Transverse colon (tissue), 4 donors: ENCODE results near the gene MEGF10. TPM values are rescaled to one million over a fixed set of nuclear protein-coding genes. Genes with fewer than 3 reads are reported as not detected.

Experiments used
- DNase-seq: peaks from one replicate; pipeline ENCODE4 v3.0.0-alpha.2; 2019
- H3K27ac ChIP-seq, 4 donors: fragments of 200-600 bp; sonication (generic); 2 replicates each; pipeline ENCODE4 v1.5.1; 2016 to 2018; ENCODE audit warnings: inconsistent platforms in 4 of 4
- H3K27me3 ChIP-seq: fragments of 200-600 bp; sonication (generic); 2 replicates; pipeline ENCODE4 v1.5.1; 2017; ENCODE audit warnings: inconsistent platforms
- H3K36me3 ChIP-seq, 4 donors: fragments of 200-600 bp; sonication (generic); 2 replicates each; pipeline ENCODE4 v1.5.1; 2017 to 2019; ENCODE audit warnings: inconsistent platforms in 4 of 4
- H3K4me1 ChIP-seq, 4 donors: fragments of 200-600 bp; sonication (generic); 2 replicates each; pipeline ENCODE4 v1.5.1; 2017 to 2020; ENCODE audit warnings: inconsistent platforms in 4 of 4
- H3K4me3 ChIP-seq, 4 donors: fragments of 200-600 bp; sonication (generic); 1 replicate in 1 of 4; 2 replicates in 3 of 4; pipeline versions ENCODE4 v1.5.1 to v1.6.1; 2017 to 2019; ENCODE audit warnings: inconsistent platforms in 4 of 4
- H3K9me3 ChIP-seq, 2 donors: fragments of 200-600 bp; sonication (generic); 2 replicates each; pipeline ENCODE4 v1.5.1; 2017 to 2019; ENCODE audit warnings: inconsistent platforms in 2 of 2
- EP300 ChIP-seq: sonication (generic); formaldehyde crosslinking; IDR thresholded peaks from one replicate; pipeline ENCODE4 v1.6.1; 2017; ENCODE audit warnings: antibody characterized with exemption, low read depth
- POLR2A ChIP-seq: fragments of 450-650 bp; IDR thresholded peaks from one replicate; pipeline ENCODE4 v1.6.1; 2016; ENCODE audit warnings: antibody characterized with exemption, mild to moderate bottlenecking, moderate library complexity
- POLR2AphosphoS5 ChIP-seq, 3 donors: sonication (generic); formaldehyde crosslinking; IDR thresholded peaks; one replicate each; pipeline ENCODE4 v1.6.1; 2016; ENCODE audit warnings: antibody characterized with exemption in 3 of 3
- WGBS, 2 donors: methylation state at CpG; one replicate each; pipeline ENCODE4 v1.1.5; 2018; ENCODE audit warnings: low coverage in 1 of 2; 5-methylcytosine and 5-hydroxymethylcytosine counted together
- in situ Hi-C, 4 donors: fragments of 200-750 bp; cut with MboI; loops; one replicate each; pipeline versions ENCODE4 v1.15.0 to v1.15.1; 2017; ENCODE audit warnings: low sequenced_read_pairs in 3 of 4, low pct_ligation_motif_present in 1 of 4, low pct_unique_long_range_greater_than_20kb in 1 of 4
- intact Hi-C: fragments of 100-400 bp; cut with DNase I; formaldehyde crosslinking; loops from one replicate; pipeline ENCODE4 v1.15.1; 2023; ENCODE audit warnings: low total_unique reads
- total RNA-seq, 4 donors: library from RNA; depleted of rRNA; stranded (reverse); fragments of >200 nt; gene quantifications; one replicate each; pipeline ENCODE4 v1.1.0, GENCODE V29; 2016
- TF ChIP-seq, protein P1 (sequence below), 5 experiments: fragments of 200-600 bp in 3 of 5; fragments of 450-650 bp in 2 of 5; sonication (generic) in 3 of 5; IDR thresholded peaks; 1 replicate in 2 of 5; 2 replicates in 3 of 5; pipeline ENCODE4 v1.5.1; 2016 to 2017; ENCODE audit warnings: antibody characterized with exemption in 5 of 5, inconsistent platforms in 3 of 5, mild to moderate bottlenecking in 2 of 5, moderate library complexity in 1 of 5

MEGF10 gene
- total RNA-seq, 4 donors from 2014 or later: 0.68 to 3.0 (median 2.9) TPM; not detected in 1

DNA sequence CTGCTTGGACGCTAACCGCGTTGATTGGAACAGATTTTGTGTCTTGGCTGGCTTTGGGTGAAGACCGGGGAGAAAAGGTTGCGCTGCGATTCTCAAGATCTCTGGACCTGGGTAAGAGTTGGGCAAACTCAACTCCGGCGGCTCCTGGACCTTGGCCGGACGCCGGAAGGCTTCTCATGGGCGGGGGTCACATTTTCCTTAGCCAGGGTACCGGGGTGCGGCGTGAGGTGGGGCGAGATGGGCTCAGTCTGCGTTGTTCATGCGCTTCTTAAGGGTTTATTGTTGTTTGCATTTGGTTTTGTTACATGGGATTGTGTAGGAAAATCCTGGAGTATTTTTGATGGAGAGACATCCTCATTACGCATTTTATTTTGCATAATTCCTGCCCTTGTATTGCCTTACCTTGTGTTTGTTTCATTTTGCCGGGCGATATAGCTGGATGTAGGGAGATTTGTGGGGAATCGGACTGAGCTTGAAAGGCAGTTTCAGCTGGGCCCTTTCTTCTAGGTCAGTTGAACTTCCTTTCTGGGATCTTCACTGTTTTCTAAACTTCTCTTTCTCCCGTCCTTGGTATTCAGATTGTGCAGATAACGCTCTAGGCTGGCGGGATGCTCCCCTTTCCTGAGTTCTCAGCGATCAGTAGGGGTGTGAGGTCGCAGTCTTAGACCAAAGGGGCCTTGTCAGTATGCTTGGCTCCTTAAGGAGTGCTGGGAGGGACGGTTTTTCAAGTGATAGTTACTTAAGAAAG is 524 bp downstream of the MEGF10 start:
- intact Hi-C loops: no loop called here
- 21 to 100% methylated on average over 1 to 28 of the region's 28 CpGs for WGBS, 2 donors

DNA sequence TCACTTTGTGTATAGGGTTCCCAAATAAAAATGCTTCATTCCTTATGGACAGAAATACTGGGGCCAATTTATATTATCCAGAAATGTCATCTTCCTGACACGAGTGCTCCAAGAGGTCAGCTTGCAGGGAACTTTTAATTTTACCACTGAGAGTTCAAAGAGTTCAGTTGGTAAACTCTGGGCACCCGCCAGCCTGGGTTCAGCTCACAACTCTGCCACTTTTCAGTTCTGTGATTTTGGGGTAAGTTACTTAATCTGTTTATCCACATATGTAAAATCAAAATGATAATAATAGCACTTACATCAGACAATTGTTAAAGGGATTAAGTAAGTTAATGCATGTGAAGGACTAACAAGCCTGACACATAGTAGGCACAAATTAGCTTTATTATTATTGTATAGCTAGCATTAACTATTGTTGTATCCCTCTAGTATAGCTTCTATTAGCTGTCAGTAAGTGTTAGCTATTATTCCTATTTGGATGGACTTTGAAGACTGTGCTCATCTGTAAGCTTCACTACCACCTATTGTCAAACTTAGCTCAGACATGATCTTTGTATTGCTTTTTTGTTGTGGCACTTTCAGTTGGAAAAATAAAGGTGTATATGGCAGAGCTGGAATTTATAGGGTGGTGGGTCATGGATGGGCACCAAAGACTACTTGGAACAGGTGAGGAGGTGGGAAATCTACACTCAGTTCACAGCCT is 1.6 kb downstream of the MEGF10 start:
- no peak overlapping the region for H3K4me3 ChIP-seq
- H3K36me3 ChIP-seq: no peaks in the 10 kb centered on the region
- WGBS, 2 donors: 76 to 100% methylated on average over 1 to 2 of the region's 2 CpGs
- no peaks in the 10 kb centered on the region for H3K9me3 ChIP-seq
- in situ Hi-C loops (loop anchor here in 1 of 4 donors (10.0 kb wide), 1 partner anchor 193 kb away; no protein-coding TSS in a partner anchor), intact Hi-C loops (loop anchor here (2.0 kb wide), 1 partner anchor 117 kb away; no protein-coding TSS in a partner anchor)
- H3K27ac ChIP-seq: no peak overlapping the region
- DNase-seq: no peak
- H3K4me1 ChIP-seq: peaks cover 0 to 14% (median 11%) of the 10 kb centered on the region in 4 donors
- peaks cover 33% of the 10 kb centered on the region for H3K27me3 ChIP-seq
- TF ChIP-seq POLR2A (no peak), EP300 (no peak), POLR2AphosphoS5 (IDR thresholded peaks at IDR 0.05) (no peak)
- TF ChIP-seq, protein P1, sequence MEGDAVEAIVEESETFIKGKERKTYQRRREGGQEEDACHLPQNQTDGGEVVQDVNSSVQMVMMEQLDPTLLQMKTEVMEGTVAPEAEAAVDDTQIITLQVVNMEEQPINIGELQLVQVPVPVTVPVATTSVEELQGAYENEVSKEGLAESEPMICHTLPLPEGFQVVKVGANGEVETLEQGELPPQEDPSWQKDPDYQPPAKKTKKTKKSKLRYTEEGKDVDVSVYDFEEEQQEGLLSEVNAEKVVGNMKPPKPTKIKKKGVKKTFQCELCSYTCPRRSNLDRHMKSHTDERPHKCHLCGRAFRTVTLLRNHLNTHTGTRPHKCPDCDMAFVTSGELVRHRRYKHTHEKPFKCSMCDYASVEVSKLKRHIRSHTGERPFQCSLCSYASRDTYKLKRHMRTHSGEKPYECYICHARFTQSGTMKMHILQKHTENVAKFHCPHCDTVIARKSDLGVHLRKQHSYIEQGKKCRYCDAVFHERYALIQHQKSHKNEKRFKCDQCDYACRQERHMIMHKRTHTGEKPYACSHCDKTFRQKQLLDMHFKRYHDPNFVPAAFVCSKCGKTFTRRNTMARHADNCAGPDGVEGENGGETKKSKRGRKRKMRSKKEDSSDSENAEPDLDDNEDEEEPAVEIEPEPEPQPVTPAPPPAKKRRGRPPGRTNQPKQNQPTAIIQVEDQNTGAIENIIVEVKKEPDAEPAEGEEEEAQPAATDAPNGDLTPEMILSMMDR (IDR thresholded peaks at IDR 0.05): no peak

More for the DNA sequence above, 524 bp downstream of the MEGF10 start:
- in situ Hi-C loops: loop anchor here in 1 of 4 donors (10.0 kb wide), 1 partner anchor 194 kb away; no protein-coding TSS in a partner anchor
- no peaks in the 10 kb centered on the region for H3K36me3 ChIP-seq
- H3K4me1 ChIP-seq: peaks cover 0 to 14% (median 11%) of the 10 kb centered on the region in 4 donors
- H3K27ac ChIP-seq: no peak overlapping the region
- peak; percentile 13 for DNase-seq
- peaks cover 33% of the 10 kb centered on the region for H3K27me3 ChIP-seq
- H3K4me3 ChIP-seq: peak overlapping the region in 3 of 4 donors; percentile 14 to 47 (median 21)
- H3K9me3 ChIP-seq: no peaks in the 10 kb centered on the region
- no peak for TF ChIP-seq POLR2A
- no peak for TF ChIP-seq POLR2AphosphoS5 (IDR thresholded peaks at IDR 0.05)
- TF ChIP-seq, protein P1 (IDR thresholded peaks at IDR 0.05): no peak
- no peak for TF ChIP-seq EP300

DNA sequence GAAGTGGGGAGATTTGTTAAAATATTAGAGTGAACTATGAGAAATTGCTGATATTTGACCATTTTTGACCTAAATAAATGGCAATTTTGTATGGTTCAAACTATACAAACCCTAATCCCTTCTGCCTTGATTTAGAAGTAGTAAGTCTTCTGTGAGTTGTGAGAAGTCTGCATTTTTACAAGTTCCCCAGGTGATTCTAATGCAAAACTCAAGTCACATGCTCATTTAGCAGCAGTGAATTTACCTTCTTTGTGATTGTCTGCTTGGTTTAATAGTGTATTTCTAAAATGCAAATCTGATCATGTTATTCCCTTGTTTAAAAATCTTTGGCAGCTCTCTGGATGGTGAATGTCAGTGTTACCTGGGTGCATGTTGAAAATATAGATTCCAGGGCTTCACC is 2.8 kb downstream of the MEGF10 start:
- peaks cover 33% of the 10 kb centered on the region for H3K27me3 ChIP-seq
- no peaks in the 10 kb centered on the region for H3K36me3 ChIP-seq
- H3K4me3 ChIP-seq: no peak overlapping the region
- intact Hi-C loops (loop anchor here (2.0 kb wide), 1 partner anchor 115 kb away; no protein-coding TSS in a partner anchor), in situ Hi-C loops (loop anchor here in 1 of 4 donors (10.0 kb wide), 1 partner anchor 191 kb away; no protein-coding TSS in a partner anchor)
- no peak for TF ChIP-seq EP300
- TF ChIP-seq, protein P1 (IDR thresholded peaks at IDR 0.05): no peak
- TF ChIP-seq POLR2A: no peak
- TF ChIP-seq POLR2AphosphoS5 (IDR thresholded peaks at IDR 0.05): no peak
- H3K9me3 ChIP-seq: no peaks in the 10 kb centered on the region
- DNase-seq: no peak
- no peak overlapping the region for H3K27ac ChIP-seq
- peaks cover 0 to 14% (median 11%) of the 10 kb centered on the region in 4 donors for H3K4me1 ChIP-seq

DNA sequence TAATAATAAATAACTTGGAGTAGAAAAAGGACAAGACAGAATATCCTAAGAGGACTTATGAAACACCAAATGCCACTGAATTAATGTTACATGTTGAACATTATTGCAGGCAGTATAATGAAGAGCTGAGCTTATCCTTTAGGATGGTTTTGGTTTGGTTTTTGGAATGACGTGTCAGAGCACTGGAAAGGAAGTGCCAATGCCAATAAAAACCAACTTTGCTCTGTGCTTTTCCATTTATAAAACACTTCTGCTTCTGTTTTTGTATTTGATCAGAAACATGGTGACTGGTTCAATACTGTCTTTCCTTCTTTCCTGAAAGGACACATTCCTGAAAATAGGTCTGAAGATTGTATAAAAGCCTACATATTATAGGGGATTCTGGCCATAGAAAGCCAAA is 4.2 kb downstream of the MEGF10 start:
- Histone ChIP-seq H3K27ac (no peak overlapping the region), H3K4me1 (peaks cover 0 to 14% (median 11%) of the 10 kb centered on the region in 4 donors), H3K9me3 (no peaks in the 10 kb centered on the region), H3K36me3 (no peaks in the 10 kb centered on the region), H3K4me3 (no peak overlapping the region), H3K27me3 (peaks cover 33% of the 10 kb centered on the region)
- no peak for DNase-seq
- intact Hi-C loops (no loop called here), in situ Hi-C loops (loop anchor here in 1 of 4 donors (10.0 kb wide), 1 partner anchor 190 kb away; no protein-coding TSS in a partner anchor)
- TF ChIP-seq POLR2AphosphoS5 (IDR thresholded peaks at IDR 0.05) (no peak), EP300 (no peak), POLR2A (no peak)
- TF ChIP-seq, protein P1 (IDR thresholded peaks at IDR 0.05): no peak
- WGBS, 2 donors: 65 to 100% methylated on average over 1 of the region's 1 CpG
